MM.1S (cell line): Measurements from ENCODE around the gene WFDC5.

Experiments
- DNase-seq: peaks from one replicate; pipeline ENCODE4 v3.0.0-alpha.2; 2015
- H2AFZ ChIP-seq: fragments of 300-600 bp; sonication (generic); 2 replicates; pipeline ENCODE4 v1.6.0; 2016; ENCODE audit warnings: antibody characterized with exemption, low read length
- H3F3A ChIP-seq: fragments of 300-600 bp; sonication (generic); 2 replicates; pipeline ENCODE4 v1.6.1; 2016; ENCODE audit warnings: mild to moderate bottlenecking, antibody characterized with exemption, low read length, moderate library complexity, mixed read lengths; ENCODE audit not compliant: insufficient read depth
- H3K27ac ChIP-seq: fragments of 300-600 bp; sonication (generic); 2 replicates; pipeline ENCODE4 v1.5.1; 2016; ENCODE audit warnings: mild to moderate bottlenecking, low read length
- H3K27me3 ChIP-seq: fragments of 300-600 bp; sonication (generic); replicated peaks from 2 replicates; pipeline ENCODE4 v1.6.0; 2016; ENCODE audit warnings: low read length; ENCODE audit not compliant: insufficient read depth
- H3K36me3 ChIP-seq: fragments of 300-600 bp; sonication (generic); replicated peaks from 2 replicates; pipeline ENCODE4 v1.6.1; 2016; ENCODE audit warnings: mild to moderate bottlenecking, low read length, mixed read lengths; ENCODE audit not compliant: insufficient read depth
- H3K4me1 ChIP-seq: fragments of 300-600 bp; sonication (generic); 2 replicates; pipeline ENCODE4 v1.6.1; 2016; ENCODE audit warnings: low read length, mixed read lengths
- H3K4me2 ChIP-seq: fragments of 300-600 bp; sonication (generic); 2 replicates; pipeline ENCODE4 v1.6.0; 2016; ENCODE audit warnings: low read depth, low read length
- H3K4me3 ChIP-seq: fragments of 300-600 bp; sonication (generic); 2 replicates; pipeline ENCODE4 v1.5.1; 2016; ENCODE audit warnings: low read length, mixed read lengths
- H3K79me2 ChIP-seq: fragments of 300-600 bp; sonication (generic); 2 replicates; pipeline ENCODE4 v1.6.1; 2016; ENCODE audit warnings: mixed run types, low read length, mixed read lengths
- H3K9ac ChIP-seq: fragments of 300-600 bp; sonication (generic); 2 replicates; pipeline ENCODE4 v1.6.1; 2016; ENCODE audit warnings: low read length, mixed read lengths
- H3K9me2 ChIP-seq: fragments of 300-600 bp; sonication (generic); replicated peaks from 2 replicates; pipeline ENCODE4 v1.6.1; 2016; ENCODE audit warnings: mild to moderate bottlenecking, low read length, mixed read lengths; ENCODE audit not compliant: insufficient read depth
- H3K9me3 ChIP-seq: fragments of 300-600 bp; sonication (generic); replicated peaks from 2 replicates; pipeline ENCODE4 v1.6.1; 2016; ENCODE audit warnings: mild to moderate bottlenecking, low read length, mixed read lengths; ENCODE audit not compliant: insufficient read depth
- H4K20me1 ChIP-seq: fragments of 300-600 bp; sonication (generic); 2 replicates; pipeline ENCODE4 v1.6.1; 2016; ENCODE audit warnings: mild to moderate bottlenecking, low read length, moderate library complexity, mixed read lengths; ENCODE audit not compliant: insufficient read depth
- CTCF ChIP-seq: fragments of 300-600 bp; sonication (generic); IDR thresholded peaks from 2 replicates; pipeline ENCODE4 v1.5.1; 2016; ENCODE audit warnings: antibody characterized with exemption, low read length, mixed read lengths
- EZH2 ChIP-seq: fragments of 300-600 bp; sonication (generic); optimal IDR thresholded peaks from 2 replicates; pipeline ENCODE3; 2017; ENCODE audit warnings: low read depth, mild to moderate bottlenecking, antibody characterized with exemption, low read length, mixed read lengths
- EZH2phosphoT487 ChIP-seq: fragments of 300-600 bp; sonication (generic); IDR thresholded peaks from 2 replicates; pipeline ENCODE4 v1.6.1; 2018; ENCODE audit warnings: antibody characterized with exemption, low read length

The WFDC5 gene

DNA sequence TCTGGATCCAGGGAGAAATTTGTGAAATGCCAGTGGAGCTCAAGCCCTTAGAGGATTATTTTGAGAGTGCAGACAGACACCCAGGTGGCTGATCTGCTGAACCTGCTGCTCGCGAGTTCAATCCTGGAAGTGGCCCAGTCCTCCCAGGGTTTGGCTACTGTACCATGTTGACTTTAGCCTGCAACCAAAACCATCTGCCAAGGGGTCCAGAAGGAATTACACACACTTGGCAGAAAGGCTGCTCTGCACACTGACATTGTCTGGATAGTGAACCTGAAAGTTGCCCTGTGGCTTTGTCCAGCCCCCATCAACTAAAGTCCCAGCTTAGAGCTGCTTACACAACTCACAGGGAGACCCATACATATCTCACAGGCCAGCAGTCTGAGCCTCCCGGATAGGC lies 38.2 kb upstream of the WFDC5 start:
- H2AFZ ChIP-seq: no peak overlapping the region
- H3K27ac ChIP-seq: no peak overlapping the region
- no peaks in the 10 kb centered on the region for H3K9me3 ChIP-seq
- H3K4me1 ChIP-seq: no peaks in the 10 kb centered on the region
- no peaks in the 10 kb centered on the region for H4K20me1 ChIP-seq
- H3K4me3 ChIP-seq: no peak overlapping the region
- TF ChIP-seq EZH2 (no peak), CTCF (no peak), EZH2phosphoT487 (no peak)
- no peak for DNase-seq
- no peaks in the 10 kb centered on the region for H3K79me2 ChIP-seq
- no peaks in the 10 kb centered on the region for H3K9me2 ChIP-seq
- H3F3A ChIP-seq: no peaks in the 10 kb centered on the region
- no peaks in the 10 kb centered on the region for H3K27me3 ChIP-seq
- no peak overlapping the region for H3K4me2 ChIP-seq
- no peaks in the 10 kb centered on the region for H3K36me3 ChIP-seq
- H3K9ac ChIP-seq: no peak overlapping the region

DNA sequence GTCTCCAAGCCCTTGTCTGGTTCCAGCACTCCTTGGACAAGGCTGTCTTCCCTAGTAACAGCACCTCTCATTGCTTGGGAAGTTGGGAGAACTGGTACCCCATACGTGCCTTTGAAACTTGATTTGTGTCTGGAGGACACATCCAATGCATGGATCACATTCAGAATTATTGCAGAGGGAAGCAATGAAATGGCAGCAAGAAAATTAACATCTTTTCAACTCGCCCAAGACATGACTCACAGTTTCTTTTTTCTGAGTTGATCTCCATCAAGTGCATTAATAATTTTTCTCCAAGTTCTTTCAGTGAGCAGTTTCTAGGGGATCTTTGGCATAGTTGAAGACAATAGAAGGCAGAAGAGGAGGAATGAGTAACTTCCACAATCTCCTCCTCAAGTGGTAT lies 37.4 kb upstream of the WFDC5 start:
- H3K4me2 ChIP-seq: no peak overlapping the region

DNA sequence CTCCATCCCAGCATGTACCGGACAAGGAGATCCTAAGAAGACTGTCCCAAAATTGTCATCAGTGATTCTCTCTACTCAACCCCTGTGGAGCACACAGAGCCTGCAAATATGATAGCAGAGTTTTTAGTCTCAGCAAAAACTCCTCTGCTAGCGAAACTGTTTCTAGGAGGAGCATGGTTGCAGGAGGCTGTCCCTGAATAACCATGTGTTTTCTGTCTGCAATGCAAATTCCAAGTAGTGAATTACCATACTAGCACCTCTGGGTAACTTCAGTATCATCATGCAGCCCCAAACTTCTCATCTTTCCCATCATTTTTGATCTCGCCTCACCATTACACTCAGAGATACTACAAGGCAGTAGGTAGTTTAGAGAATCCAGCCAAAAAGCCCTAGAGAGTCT lies 34.1 kb upstream of the WFDC5 start:
- Histone ChIP-seq H3K4me1 (no peaks in the 10 kb centered on the region), H3K4me2 (no peak overlapping the region), H3K27ac (no peak overlapping the region), H3K27me3 (no peaks in the 10 kb centered on the region), H3K9me3 (no peaks in the 10 kb centered on the region), H4K20me1 (no peaks in the 10 kb centered on the region), H3K4me3 (no peak overlapping the region), H2AFZ (no peak overlapping the region), H3K9ac (no peak overlapping the region), H3K9me2 (no peaks in the 10 kb centered on the region), H3F3A (no peaks in the 10 kb centered on the region), H3K36me3 (no peaks in the 10 kb centered on the region), H3K79me2 (no peaks in the 10 kb centered on the region)
- DNase-seq: no peak
- no peak for TF ChIP-seq CTCF
- TF ChIP-seq EZH2: no peak
- no peak for TF ChIP-seq EZH2phosphoT487

More for the DNA sequence above, 37.4 kb upstream of the WFDC5 start:
- Histone ChIP-seq H3K9me2 (no peaks in the 10 kb centered on the region), H3K79me2 (no peaks in the 10 kb centered on the region), H3K27me3 (no peaks in the 10 kb centered on the region), H3K27ac (no peak overlapping the region), H3K4me3 (no peak overlapping the region), H4K20me1 (no peaks in the 10 kb centered on the region), H3K9me3 (no peaks in the 10 kb centered on the region), H3F3A (no peaks in the 10 kb centered on the region), H2AFZ (no peak overlapping the region), H3K36me3 (no peaks in the 10 kb centered on the region), H3K9ac (no peak overlapping the region), H3K4me1 (no peaks in the 10 kb centered on the region)
- TF ChIP-seq CTCF (no peak), EZH2 (no peak), EZH2phosphoT487 (no peak)
- DNase-seq: no peak
